GM23248 (cell line): ENCODE data around the gene FAM229A. TPM values are rescaled to one million over a fixed set of nuclear protein-coding genes. Genes with fewer than 3 reads are reported as not detected.

Experiments used
- DNase-seq: peaks from one replicate; pipeline ENCODE4 v3.0.0-alpha.2; 2015
- H2AFZ ChIP-seq: fragments of 200-600 bp; sonication (generic); 2 replicates; pipeline ENCODE4 v1.6.1; 2016; ENCODE audit warnings: antibody characterized with exemption
- H3F3A ChIP-seq: fragments of 200-600 bp; sonication (generic); 2 replicates; pipeline ENCODE4 v1.6.1; 2016; ENCODE audit warnings: mild to moderate bottlenecking, antibody characterized with exemption, mixed run types; ENCODE audit not compliant: insufficient read depth
- H3K27ac ChIP-seq: fragments of 200-600 bp; sonication (generic); 2 replicates; pipeline ENCODE4 v1.5.1; 2016; ENCODE audit warnings: mild to moderate bottlenecking
- H3K27me3 ChIP-seq: fragments of 200-600 bp; sonication (generic); replicated peaks from 2 replicates; pipeline ENCODE4 v1.6.1; 2016; ENCODE audit warnings: mild to moderate bottlenecking; ENCODE audit not compliant: insufficient read depth
- H3K36me3 ChIP-seq: fragments of 200-600 bp; sonication (generic); 2 replicates; pipeline ENCODE4 v1.6.1; 2016; ENCODE audit warnings: low read depth, mild to moderate bottlenecking
- H3K4me1 ChIP-seq: fragments of 200-600 bp; sonication (generic); 2 replicates; pipeline ENCODE4 v1.6.1; 2016; ENCODE audit warnings: mild to moderate bottlenecking; ENCODE audit not compliant: insufficient read depth
- H3K4me2 ChIP-seq: fragments of 200-600 bp; sonication (generic); one replicate; pipeline ENCODE4 v1.6.1; 2016; ENCODE audit warnings: mild to moderate bottlenecking; ENCODE audit not compliant: unreplicated experiment
- H3K4me3 ChIP-seq: fragments of 200-600 bp; sonication (generic); 2 replicates; pipeline ENCODE4 v1.5.1; 2016; ENCODE audit warnings: mild to moderate bottlenecking
- H3K79me2 ChIP-seq: fragments of 200-600 bp; sonication (generic); 2 replicates; pipeline ENCODE4 v1.6.1; 2016; ENCODE audit warnings: mild to moderate bottlenecking; ENCODE audit not compliant: insufficient read depth
- H3K9ac ChIP-seq: fragments of 200-600 bp; sonication (generic); 2 replicates; pipeline ENCODE4 v1.6.1; 2016; ENCODE audit warnings: mild to moderate bottlenecking
- H3K9me2 ChIP-seq: fragments of 200-600 bp; sonication (generic); 2 replicates; pipeline ENCODE4 v1.6.1; 2016; ENCODE audit warnings: mixed run types, mild to moderate bottlenecking, moderate library complexity; ENCODE audit not compliant: insufficient read depth
- H3K9me3 ChIP-seq: fragments of 200-600 bp; sonication (generic); one replicate; pipeline ENCODE4 v1.6.1; 2017; ENCODE audit warnings: low read depth
- H4K20me1 ChIP-seq: fragments of 200-600 bp; sonication (generic); 2 replicates; pipeline ENCODE4 v1.6.0; 2016; ENCODE audit not compliant: insufficient read depth
- EZH2 ChIP-seq: fragments of 200-600 bp; sonication (generic); IDR thresholded peaks from 2 replicates; pipeline ENCODE4 v1.6.1; 2018; ENCODE audit warnings: antibody characterized with exemption, mild to moderate bottlenecking; ENCODE audit not compliant: insufficient read depth, poor library complexity, severe bottlenecking
- EZH2phosphoT487 ChIP-seq: fragments of 200-600 bp; sonication (generic); IDR thresholded peaks from 2 replicates; pipeline ENCODE4 v1.6.1; 2018; ENCODE audit warnings: antibody characterized with exemption, moderate library complexity, mild to moderate bottlenecking, low read depth; ENCODE audit not compliant: insufficient read depth
- WGBS, 2 experiments: methylation state at CpG; one replicate each; pipeline ENCODE4 v1.1.6; 2015 to 2017; ENCODE audit warnings: low lambda C conversion rate in 2 of 2, low coverage in 1 of 2; ENCODE audit errors: missing lambda C conversion rate in 2 of 2; 5-methylcytosine and 5-hydroxymethylcytosine counted together
- in situ Hi-C: fragments of 300-500 bp; cut with MboI; formaldehyde crosslinking; loops from 2 replicates; pipeline ENCODE4 v1.15.0; 2020
- polyA plus RNA-seq: library from polyadenylated mRNA; unstranded; fragments of >200 nt; fragmentation: Nextera tagmentation; extraction: Ambion mirVana; gene quantifications from 2 replicates; pipeline ENCODE4 v1.2.1, GENCODE V29; 2016
- total RNA-seq: library from RNA; depleted of rRNA; stranded (reverse); fragments of >200 nt; shearing (Covaris generic); gene quantifications from 2 replicates; pipeline ENCODE4 v1.2.3, GENCODE V29; 2014

The FAM229A gene
- total and polyA plus RNA-seq, 2 experiments from 2014 or later, result 2.9 to 3.2 TPM

- no peaks in the 10 kb centered on the region for H3K27me3 ChIP-seq
- in situ Hi-C loops, result no loop called here
- H3K9me3 ChIP-seq, result no peaks in the 10 kb centered on the region
- WGBS, 2 experiments, result 67 to 70% methylated on average over 3 of the region's 3 CpGs
- H3K4me1 ChIP-seq, result peaks cover 23% of the 10 kb centered on the region; the same call in 1 of the 2 replicates
- H3K27ac ChIP-seq, result 0 out of 2 replicates have a peak overlapping the region, but pooled peaks have one; percentile 95
- H3K9me2 ChIP-seq, result no peaks in the 10 kb centered on the region
- DNase-seq, result no peak
- no peaks in the 10 kb centered on the region for H4K20me1 ChIP-seq
- H3K36me3 ChIP-seq, result peaks cover 11% of the 10 kb centered on the region; the same call in 1 of the 2 replicates
- H3K4me3 ChIP-seq, result no peak overlapping the region
- peaks cover 17% of the 10 kb centered on the region; the same call in 1 of the 2 replicates for H3F3A ChIP-seq
- no peak overlapping the region for H2AFZ ChIP-seq
- TF ChIP-seq EZH2phosphoT487 (no peak), EZH2 (no peak)
- H3K4me2 ChIP-seq, result peak overlapping the region; percentile 96
- H3K9ac ChIP-seq, result no peak overlapping the region
- peaks cover 70% of the 10 kb centered on the region for H3K79me2 ChIP-seq
Measured at GRCh38 chr1:32392325-32392724, 30.0 kb upstream of the FAM229A start.

- Histone ChIP-seq H3K36me3 (peaks cover 19% of the 10 kb centered on the region; the same call in 1 of the 2 replicates), H3K9ac (no peak overlapping the region), H3K79me2 (peaks cover 80% of the 10 kb centered on the region), H3K9me3 (no peaks in the 10 kb centered on the region), H3K4me2 (no peak overlapping the region), H3K9me2 (no peaks in the 10 kb centered on the region), H4K20me1 (no peaks in the 10 kb centered on the region), H3K27ac (no peak overlapping the region), H2AFZ (no peak overlapping the region), H3K27me3 (no peaks in the 10 kb centered on the region), H3K4me1 (peaks cover 23% of the 10 kb centered on the region; the same call in 1 of the 2 replicates), H3F3A (peaks cover 17% of the 10 kb centered on the region; the same call in 1 of the 2 replicates), H3K4me3 (no peak overlapping the region)
- TF ChIP-seq EZH2phosphoT487 (no peak), EZH2 (no peak)
- 67 to 74% methylated on average over 8 of the region's 8 CpGs for WGBS, 2 experiments
- DNase-seq, result no peak
- in situ Hi-C loops, result no loop called here
Measured at GRCh38 chr1:32390904-32391870, 28.9 kb upstream of the FAM229A start.

GRCh38 chr1:32388641-32389040, 26.4 kb upstream of the FAM229A start:
- 78 to 83% methylated on average over 5 to 6 of the region's 6 CpGs for WGBS, 2 experiments
- H3K4me2 ChIP-seq, result no peak overlapping the region
- H4K20me1 ChIP-seq, result no peaks in the 10 kb centered on the region
- H2AFZ ChIP-seq, result no peak overlapping the region
- no peaks in the 10 kb centered on the region for H3K9me3 ChIP-seq
- no peak overlapping the region for H3K9ac ChIP-seq
- no peaks in the 10 kb centered on the region for H3K9me2 ChIP-seq
- H3F3A ChIP-seq, result peaks cover 8% of the 10 kb centered on the region; the same call in 1 of the 2 replicates
- TF ChIP-seq EZH2phosphoT487, result no peak
- no peak for TF ChIP-seq EZH2
- H3K27me3 ChIP-seq, result no peaks in the 10 kb centered on the region
- H3K27ac ChIP-seq, result no peak overlapping the region
- H3K4me3 ChIP-seq, result no peak overlapping the region
- in situ Hi-C loops, result no loop called here
- peaks cover 18% of the 10 kb centered on the region; the same call in 1 of the 2 replicates for H3K4me1 ChIP-seq
- peaks cover 73% of the 10 kb centered on the region for H3K79me2 ChIP-seq
- H3K36me3 ChIP-seq, result peaks cover 33% of the 10 kb centered on the region
- no peak for DNase-seq

- H3K4me1 ChIP-seq, result no peaks in the 10 kb centered on the region
- in situ Hi-C loops, result no loop called here
- H3K9me3 ChIP-seq, result no peaks in the 10 kb centered on the region
- H3K36me3 ChIP-seq, result peaks cover 48% of the 10 kb centered on the region
- no peaks in the 10 kb centered on the region for H3F3A ChIP-seq
- H3K4me3 ChIP-seq, result no peak overlapping the region
- H2AFZ ChIP-seq, result no peak overlapping the region
- WGBS, 2 experiments, result 95 to 99% methylated on average over 13 of the region's 13 CpGs
- H3K9ac ChIP-seq, result no peak overlapping the region
- no peak overlapping the region for H3K4me2 ChIP-seq
- H3K9me2 ChIP-seq, result no peaks in the 10 kb centered on the region
- H3K27me3 ChIP-seq, result no peaks in the 10 kb centered on the region
- peaks cover 55% of the 10 kb centered on the region for H3K79me2 ChIP-seq
- no peak overlapping the region for H3K27ac ChIP-seq
- no peak for DNase-seq
- TF ChIP-seq EZH2phosphoT487, result no peak
- TF ChIP-seq EZH2, result no peak
- no peaks in the 10 kb centered on the region for H4K20me1 ChIP-seq
Measured at GRCh38 chr1:32386676-32387392, 24.5 kb upstream of the FAM229A start.
